ENCODE measurements around the gene CRYBA2.

Gene CRYBA2

GRCh38 chr2:218998414-218999002 lies 5.3 kb upstream of the CRYBA2 start:
- DNase-seq = no peak

DNA sequence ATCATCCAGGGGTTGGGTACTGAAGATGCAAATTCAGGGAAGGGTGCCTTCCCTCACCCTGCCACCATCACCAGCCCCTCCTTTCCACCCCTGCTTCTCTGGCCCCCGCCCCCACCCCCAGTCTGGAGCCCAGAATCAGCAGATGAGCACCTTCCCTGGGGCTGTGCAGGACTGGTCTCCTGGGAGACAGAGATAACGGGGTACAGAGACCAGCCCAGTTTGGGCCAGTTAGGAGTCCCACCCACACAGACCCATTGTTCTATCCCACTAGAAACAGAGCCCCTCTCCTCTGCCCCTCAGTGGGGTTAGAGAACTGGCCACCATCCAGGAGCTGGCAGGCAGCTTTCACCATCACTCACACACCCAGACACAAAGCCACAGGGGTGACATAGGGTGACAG lies 4.5 kb upstream of the CRYBA2 start:
- no peak for DNase-seq

DNA sequence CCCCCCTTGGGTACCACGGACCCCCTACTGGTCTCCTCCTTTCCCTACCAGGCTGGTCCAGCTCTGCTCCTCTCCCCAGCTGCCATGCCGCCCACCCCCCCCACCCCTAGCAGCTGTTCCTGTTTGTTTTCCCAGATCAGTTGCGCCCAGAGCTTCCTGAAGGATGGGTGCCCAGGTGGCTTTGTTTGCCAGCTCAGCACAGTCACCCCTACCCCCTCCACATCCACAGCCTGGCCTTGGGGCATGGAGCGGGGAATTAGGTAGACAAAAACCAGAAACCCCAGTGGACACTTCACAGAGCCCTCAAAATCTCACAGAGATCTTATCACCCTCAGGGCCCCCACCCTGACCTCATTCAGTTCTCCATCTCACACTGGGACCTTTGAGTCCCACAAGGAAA lies 3.7 kb upstream of the CRYBA2 start:
- DNase-seq = no peak

DNA sequence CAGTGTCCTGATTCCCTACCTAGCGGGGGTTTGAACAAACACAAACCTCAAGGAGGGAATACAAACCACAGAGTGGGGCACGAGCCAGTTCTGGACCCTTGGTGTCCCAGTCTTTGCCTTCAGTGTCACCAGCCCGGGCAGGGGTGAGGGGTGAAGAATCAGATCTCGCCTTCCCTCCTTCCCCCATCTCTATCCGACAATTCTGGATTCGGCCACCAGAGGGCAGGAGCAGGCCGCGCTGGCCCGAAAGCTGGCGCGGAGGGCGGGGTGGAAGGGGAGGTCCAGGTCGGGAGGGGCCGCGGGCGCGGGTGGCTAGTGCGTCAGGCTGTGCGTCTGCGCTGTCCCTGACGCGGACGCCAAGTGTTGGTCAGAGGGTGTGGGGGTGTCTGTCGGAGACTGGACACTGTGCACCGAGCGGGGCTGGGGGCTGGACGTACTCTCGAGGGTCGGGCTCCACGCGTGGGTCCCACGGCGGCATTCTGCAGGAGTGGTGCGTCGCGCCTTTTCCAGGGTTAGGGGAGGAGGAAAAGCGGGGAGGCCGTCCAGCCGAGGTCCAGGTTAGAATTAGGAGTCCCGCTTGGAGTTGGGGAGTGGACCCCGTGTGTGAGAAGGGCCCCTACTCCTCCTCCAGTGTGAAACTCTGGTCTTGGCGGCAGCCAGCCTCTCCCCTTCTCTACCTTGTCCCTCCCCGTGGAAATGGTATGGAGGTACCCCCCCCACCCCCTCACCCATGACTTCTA lies 2.9 kb upstream of the CRYBA2 start:
- peak; percentile 85 for DNase-seq

GRCh38 chr2:218995561-218995960 lies 2.3 kb upstream of the CRYBA2 start:
- DNase-seq = no peak

- DNase-seq = no peak
These were observed 398 bp downstream of the CRYBA2 start for GRCh38 chr2:218992703-218993344.

- no peak for DNase-seq
These were observed 1.0 kb downstream of the CRYBA2 start for GRCh38 chr2:218992196-218992595.

DNA sequence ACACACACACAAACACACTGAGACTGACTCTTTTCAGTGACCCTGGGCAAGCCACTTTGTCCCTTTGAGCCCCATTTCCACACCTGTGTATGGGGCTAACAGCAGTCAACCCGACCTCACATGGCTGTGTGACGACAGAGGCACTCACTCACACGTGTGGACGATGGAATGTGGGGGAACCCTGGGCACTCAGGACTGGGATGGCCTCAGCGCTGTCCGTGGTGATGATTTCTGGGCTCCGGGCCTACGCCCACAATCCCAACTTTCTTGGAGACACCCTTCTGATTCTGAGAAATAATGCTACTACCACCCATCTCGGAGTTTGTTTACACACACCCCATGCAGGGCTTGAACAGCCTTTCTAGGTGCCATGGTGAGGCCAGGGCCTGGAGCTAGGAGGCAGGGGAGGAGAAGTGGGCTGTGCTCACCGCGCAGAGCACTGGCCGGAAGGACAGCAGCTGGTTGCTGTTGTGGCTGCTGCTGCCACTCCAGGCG lies 1.5 kb downstream of the CRYBA2 start:
- no peak for DNase-seq

- no peak for DNase-seq
These were observed 2.6 kb downstream of the CRYBA2 start for GRCh38 chr2:218990612-218991011.

DNA sequence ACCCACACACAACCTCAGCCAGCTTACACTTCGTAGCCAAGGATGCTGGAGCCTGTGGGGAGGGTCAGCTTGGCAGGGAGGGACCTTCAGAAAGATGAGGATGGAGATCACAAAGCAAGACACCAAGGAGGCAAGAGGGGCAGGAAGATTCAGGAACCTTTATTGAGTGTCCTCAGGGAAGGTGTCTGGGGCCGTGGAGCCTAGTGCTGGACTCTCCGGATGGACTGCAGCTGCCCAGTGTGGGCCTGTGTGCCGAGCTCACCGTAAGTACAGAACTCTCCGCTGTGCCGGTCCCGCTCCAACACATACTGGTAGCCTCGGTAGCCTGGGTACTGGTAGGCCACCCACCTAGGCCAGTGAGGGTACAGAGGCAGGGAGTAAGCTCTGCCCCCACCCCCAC lies 3.2 kb downstream of the CRYBA2 start:
- DNase-seq = no peak

- no peak for DNase-seq
These were observed 4.6 kb downstream of the CRYBA2 start for GRCh38 chr2:218988650-218989049.

- no peak for DNase-seq
These were observed 5.1 kb downstream of the CRYBA2 start for GRCh38 chr2:218988164-218988563.

DNA sequence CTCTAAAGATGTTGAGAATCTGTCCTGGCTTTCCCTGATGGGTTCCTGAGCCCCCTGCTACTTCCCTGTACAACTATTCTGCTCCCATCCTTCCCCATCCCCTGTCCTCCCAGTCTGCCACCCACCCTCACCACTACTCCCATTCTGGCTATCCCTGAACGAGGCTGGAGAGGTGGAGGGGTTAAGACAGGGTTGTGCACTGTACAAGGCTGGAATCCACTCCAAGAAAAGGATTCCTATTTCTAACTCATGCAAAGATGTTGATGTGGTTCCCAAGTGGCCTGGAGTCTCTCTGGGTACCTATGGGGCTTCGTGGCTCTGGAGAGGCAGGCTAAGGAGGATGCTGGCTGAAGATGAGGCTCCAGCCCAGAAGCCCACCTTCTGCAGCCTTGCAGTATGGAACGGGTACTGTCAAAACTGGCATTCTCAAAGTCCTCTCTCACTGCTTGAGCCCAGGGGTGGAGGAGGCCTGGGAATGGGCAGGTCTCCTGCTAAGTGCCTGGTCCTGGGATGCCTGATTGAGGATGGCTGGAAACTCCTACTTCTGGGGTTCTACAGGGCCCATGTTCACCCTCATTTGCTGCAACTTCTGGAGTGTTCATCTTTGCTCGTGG lies 7.0 kb downstream of the CRYBA2 start:
- no peak for DNase-seq

- no peak for DNase-seq
These were observed 7.7 kb downstream of the CRYBA2 start for GRCh38 chr2:218985325-218986091.

GRCh38 chr2:218985021-218985324 lies 8.2 kb downstream of the CRYBA2 start, which contains the start of gene FEV:
Gene FEV (minus strand): TSS chr2:218985184. CDS start chr2:218985075, 109 bp downstream.
- no peak for DNase-seq

DNA sequence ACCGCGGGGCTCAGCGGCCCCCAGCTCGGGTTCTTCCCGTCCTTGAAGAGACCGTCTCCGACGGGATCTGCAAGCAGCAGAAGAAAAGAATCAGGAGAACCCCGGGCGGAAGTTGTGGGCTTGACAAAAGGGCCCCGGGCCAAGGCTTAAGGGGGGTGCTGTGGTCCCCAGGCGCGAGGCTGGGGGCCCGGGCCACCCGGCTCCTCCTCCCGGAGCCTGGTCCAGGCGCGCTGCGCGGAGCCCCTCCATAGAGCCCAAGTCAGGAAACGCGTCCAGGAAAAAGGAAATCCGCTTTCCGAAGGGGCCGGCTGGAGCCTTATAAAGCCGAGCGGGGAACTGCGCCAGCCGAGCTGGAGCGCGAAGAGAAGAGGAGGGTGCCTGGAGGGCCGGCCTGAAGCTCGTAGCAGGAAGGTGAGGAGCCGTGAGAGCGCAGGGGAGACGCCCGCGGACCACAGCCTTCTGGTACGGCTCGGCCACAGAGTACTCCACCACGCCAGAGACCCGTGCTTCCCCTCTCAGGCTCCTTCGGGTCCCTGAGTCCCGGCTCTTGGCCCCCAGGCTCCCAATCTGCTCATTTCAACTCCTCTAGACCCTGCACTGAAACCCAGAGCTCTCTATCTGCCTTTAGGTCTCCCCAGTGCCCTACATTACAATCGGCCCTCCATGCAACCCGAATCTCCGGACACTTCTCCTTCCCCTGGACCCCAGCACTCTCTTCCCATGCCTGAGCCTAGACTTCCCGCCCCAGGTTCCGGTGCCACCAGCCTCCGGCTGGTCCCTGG lies 8.8 kb downstream of the CRYBA2 start:
- no peak for DNase-seq

DNA sequence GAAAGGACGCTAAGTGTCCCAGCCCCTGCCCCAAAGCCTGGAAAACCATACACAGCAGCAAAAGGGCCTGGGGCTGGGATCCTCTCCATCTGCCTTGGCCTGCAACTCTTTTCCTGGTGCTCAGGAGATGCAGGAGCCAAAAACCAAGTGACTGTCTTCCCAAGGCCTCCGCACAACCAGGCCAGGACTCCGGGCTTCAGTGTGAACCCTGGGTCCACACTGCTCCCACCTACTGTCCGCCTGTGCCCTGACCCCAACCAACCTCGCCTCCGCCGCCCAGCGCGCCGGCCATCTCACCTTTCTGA lies 9.3 kb downstream of the CRYBA2 start:
- no peak for DNase-seq

DNA sequence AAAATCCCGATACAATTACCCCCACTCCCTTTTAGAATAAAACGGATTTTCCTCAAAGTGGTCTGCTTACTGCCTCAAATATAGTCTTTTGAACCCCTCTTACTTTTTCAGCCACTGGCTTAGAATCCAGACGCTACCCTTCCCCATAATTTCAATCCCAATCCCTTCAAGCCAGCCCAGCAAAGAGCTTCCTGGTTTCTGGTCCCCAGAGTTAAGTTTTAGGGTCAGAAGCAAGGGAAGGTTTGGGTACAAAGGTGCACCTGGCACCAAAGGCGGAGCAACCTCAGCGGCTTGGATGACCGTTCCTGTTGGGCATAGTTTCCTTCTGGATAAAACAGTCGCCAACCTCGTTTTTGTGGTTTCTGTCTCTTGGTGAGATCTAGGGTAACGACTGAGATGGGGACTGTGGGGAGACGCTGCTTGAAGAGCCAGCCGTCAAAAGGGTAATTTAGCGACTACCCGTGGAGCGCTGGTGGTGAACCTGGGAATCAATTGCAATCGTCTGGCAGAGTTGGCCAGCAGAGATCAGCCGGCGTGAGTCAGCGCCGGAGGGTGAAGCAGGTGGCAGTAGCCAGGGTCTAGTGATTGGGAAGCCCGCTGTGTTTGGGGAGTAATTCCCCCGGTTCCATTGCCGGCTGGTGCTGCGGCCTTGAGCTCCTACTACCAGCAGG lies 9.8 kb downstream of the CRYBA2 start:
- DNase-seq = no peak

DNA sequence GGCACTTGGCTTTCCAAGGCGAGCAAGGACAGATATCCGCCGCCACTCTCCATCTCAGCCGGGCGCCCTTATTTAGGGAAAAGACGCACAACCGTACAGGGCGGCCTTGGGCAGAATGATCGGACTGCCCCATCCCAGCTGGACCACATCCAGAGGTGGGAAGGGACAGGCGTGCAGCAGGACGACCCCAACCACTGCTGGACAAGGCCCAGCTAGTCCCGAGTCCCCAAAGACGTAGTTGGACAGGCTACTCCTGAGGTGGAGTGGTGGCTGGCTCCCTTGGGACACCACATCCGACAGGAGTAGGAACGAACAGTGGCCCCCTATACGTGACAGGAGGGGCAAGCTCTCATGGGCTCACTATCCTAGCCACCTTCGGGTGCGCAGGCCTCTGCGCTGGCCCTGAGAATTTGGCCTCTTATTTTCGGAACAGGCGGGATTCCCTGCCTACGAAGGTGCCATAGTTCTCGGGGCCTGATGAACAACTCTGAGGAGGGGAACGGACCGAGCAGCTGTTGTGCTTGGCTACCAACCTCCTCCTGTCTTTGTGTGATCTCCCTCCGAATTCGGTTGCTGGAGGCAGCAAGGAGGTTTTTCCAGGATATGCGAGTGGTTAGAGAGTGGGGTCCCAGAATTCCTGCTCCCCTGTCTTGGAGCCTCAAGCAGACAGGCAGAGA lies 10.5 kb downstream of the CRYBA2 start:
- DNase-seq = no peak

- DNase-seq = peak; percentile 46
These were observed 11.2 kb downstream of the CRYBA2 start for GRCh38 chr2:218981881-218982585.

All from activated naive CD4-positive, alpha-beta T cell treated with Interleukin-2 at 50 U/mL for 16 hours (primary cell).